GM21526 (cell line): Measurements from ENCODE around the gene TNP1.

Experiments used
- ATAC-seq: cut with Tn5 transposase; IDR thresholded peaks from one replicate; pipeline ENCODE4 v1.9.1; 2021; ENCODE audit warnings: moderate library complexity; ENCODE audit not compliant: unreplicated experiment, low FRiP score

Gene TNP1

GRCh38 chr2:216877085-216877484 is 17.2 kb upstream of the TNP1 start:
- no peak for ATAC-seq

- no peak for ATAC-seq
Observed at GRCh38 chr2:216875862-216876261, 16.0 kb upstream of the TNP1 start.

DNA sequence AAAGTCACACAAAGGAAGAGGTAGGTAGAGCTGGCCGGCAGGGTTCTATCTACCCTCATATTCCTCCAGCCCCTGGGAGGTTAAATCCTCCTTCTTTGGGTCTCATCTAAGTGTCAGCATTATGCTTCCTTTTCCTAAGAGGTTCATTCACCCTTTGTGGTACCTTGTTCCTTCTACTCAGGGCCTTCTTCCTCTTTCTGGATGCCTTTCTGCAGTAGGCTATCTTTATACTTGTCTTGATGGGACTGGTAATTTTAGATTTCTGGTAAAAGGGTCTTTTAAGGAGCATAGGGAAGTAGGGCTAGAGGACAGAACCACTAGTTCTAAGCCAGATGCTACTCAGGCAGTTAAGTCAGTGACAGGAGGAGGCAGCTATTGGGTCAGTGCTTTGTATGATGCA is 13.7 kb upstream of the TNP1 start:
- no peak for ATAC-seq

DNA sequence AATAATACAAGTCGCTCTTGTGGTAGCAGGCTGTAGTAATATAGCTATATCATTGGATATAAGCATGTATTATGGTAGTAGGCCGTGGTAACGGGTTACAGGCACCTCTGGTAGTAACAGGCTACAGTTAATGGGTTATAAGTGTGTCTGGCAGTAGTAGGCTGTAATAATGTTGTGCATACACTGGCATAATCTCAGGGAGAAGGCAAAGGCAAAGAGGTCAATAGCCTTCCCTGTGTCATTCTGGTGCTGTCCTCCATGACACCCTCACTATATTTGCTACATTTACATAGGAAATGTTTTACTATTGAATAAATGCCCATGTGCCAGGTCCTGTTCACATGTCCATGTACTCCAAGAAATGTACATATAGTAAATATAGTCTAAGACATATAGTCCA is 12.8 kb upstream of the TNP1 start:
- ATAC-seq: no peak

DNA sequence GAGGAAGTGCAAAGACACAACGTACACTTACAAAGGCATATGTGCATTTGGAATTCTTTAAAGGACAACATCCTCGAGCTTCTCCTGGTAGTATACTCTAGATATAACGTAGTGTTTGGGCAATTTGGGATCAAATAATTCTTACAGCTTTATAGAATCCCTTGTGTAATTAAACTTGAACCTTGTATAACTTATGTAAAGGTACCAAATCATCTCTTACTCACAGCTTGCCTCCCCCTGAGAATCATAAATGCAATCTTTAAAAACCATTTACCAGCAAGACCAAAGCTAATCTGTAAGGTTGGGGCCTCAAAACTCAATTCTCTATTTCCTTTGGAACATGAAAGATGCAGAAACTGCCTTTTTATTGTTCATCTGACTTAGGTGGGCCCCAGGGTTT is 12.2 kb upstream of the TNP1 start:
- no peak for ATAC-seq

- ATAC-seq: no peak
Observed at GRCh38 chr2:216871333-216871934, 11.6 kb upstream of the TNP1 start.

GRCh38 chr2:216870508-216871332 is 10.9 kb upstream of the TNP1 start:
- no peak for ATAC-seq

- no peak for ATAC-seq
Observed at GRCh38 chr2:216866515-216867095, 6.7 kb upstream of the TNP1 start.

- ATAC-seq: no peak
Observed at GRCh38 chr2:216865658-216866057, 5.8 kb upstream of the TNP1 start.

- ATAC-seq: no peak
Observed at GRCh38 chr2:216863946-216864345, 4.1 kb upstream of the TNP1 start.

GRCh38 chr2:216862628-216863398 is 2.9 kb upstream of the TNP1 start:
- ATAC-seq: no peak

DNA sequence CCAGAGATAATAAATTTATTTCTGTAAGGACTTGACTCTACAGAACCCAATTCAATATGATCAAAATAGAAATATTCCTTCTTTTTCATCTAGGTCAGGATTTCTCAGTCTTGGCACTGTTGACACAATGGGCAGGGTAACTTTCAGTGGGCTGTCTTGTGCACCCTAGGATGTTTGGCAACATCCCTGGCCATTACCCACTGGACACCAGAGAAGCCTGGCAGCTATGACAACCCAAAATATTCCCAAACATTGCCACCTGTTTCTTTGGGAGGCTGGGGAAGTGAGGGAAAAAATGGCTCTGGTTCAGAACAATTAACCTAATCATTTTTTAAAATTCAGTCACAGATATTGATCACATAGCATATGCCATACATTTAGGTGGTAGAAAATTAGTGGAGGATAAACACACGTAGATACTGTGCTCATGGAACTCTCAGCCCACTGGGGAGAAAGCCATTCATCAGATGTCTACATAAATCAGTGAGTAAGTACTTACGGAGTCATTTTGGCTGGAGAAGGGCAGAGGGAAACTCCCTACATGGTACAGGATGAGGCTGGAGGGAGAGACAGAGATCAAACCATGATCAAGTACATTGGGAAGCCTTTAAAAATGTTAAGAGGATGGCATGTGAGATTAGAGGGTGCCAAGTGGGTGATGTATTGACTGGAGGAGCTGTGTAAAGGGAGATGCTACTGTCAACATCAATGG is 718 bp upstream of the TNP1 start:
- no peak for ATAC-seq

DNA sequence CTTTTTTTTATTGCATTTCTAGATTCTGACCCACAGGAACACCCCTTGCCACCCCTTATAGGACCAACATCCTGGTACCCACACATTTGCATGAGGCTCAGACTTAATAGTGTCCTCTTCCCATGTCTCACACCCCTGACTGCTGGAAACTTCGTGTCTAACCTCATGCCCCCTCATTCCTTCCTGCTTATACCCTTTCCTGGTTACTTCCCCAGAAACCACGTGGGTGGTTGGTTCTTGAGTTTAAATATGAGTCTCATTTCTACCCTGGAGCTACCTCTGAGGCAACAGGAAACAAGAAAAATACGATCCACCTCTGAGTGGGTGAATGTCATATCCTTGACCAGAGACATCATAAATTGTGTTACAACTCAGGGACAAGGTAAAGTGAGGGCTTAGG is 1.6 kb downstream of the TNP1 start:
- no peak for ATAC-seq

DNA sequence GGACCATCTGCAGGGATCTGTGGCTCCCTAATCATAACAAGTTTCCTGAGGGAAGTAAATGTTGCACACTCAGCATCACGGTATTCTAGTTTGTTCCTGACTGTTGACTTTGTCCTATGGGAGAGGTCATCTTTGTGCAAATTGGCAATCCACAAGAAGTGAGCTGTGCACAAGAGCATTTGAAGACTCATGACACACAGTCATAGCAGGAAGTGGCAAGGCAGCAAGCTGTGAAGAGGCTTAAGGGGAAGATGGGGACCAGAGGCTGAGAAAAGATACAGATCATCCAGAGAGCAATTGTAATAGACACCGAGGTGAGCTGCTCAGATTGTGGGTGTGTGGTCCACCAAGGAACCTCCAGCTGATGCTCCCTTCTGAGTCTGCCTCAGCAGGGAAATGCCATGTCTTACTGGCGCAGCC is 2.7 kb downstream of the TNP1 start:
- no peak for ATAC-seq

DNA sequence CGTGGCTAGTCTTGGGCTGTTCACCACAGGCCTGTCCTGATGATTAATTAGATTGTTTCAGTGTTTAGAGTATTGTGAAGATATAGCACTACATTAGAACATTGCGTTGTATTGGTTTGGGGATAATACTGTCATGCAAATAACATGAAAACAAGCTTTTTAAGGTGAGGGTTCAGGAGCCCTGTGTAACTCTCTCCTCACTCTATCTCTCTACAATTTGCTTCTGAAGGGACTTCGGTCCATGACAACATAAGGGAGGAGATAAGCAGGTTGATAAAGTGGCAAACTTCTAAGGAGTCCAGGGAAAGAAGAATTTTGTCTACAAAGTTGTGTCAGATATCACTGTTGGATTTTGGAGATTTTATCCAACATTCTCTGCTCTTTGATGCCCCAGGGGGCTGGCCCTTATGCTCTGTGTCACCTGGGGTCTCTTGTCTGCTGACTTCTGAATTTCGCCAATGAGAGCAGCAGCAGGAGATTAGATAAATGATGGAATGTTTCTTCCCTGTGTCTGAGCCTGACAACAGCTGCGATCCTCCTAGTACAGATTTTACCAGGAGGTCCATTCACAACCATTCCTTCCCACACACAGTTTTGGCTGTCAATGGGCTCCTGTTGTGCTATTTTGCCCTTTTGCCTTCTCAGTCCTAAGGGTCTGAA is 3.3 kb downstream of the TNP1 start:
- no peak for ATAC-seq

DNA sequence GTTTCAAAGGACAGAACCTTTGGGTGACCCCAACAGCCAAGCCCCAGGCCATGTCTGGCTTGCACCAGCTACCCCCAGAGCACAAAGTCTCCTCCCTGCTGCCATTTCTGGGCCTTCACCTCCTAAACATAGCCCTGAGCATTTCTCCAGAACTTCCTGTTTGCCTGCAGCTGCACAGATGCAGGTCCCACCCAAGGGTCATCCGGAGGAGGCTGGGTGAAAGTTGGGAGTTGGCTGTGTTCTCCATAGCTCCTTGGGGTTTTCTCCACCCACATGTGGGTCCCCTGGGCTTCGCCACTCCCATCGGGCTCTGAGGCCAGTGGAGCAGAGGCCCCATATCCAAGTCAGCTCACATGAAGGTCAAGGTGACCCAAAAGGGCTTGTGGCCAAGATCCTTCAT is 4.3 kb downstream of the TNP1 start:
- no peak for ATAC-seq

DNA sequence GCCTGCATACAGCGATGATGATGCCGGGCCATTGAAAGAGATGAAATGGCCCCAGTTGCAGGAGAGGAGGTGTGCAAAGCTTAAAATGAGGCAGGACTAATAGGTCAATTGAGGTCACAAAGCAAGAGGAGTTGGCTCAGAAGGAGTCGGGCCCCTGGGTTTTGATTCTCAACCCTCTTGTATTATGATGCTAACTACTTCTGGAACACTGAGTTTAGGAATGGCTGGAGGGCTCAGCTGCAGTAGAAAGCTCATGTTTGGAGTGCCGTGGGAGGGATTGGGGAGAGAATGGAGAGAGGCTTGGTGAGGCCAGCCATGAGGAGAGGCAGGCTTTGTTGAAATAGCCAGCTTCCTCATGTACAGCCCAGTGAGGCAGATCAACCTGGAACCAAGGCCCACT is 4.8 kb downstream of the TNP1 start:
- ATAC-seq: no peak

DNA sequence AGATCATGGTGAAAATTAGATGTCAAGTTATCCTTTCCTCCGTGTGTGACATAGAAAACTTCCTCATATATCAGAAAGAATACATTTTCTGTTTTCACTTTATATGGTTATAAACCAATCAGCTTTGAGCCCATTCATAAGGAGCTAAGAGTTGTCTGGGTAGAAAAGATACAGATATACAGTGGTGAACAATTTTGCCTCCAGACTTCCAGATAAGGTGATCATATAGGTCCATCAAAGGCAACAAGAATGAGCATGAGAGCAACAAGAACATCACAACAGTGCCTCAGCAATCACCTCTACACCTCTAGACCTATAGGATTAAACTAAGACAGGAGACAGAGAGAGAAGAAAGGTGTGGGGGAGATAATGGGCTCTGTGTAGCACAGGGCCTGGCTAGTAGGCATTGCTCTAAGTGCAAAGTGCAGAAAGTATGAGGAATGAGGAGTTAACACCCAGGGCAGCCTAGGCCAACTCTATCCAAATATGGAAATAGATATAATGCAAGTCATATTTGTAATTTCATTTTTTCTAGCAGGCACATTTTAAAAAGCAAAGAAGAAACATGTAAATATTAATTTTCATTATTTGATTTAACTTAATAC is 8.3 kb downstream of the TNP1 start:
- ATAC-seq: no peak

GRCh38 chr2:216850665-216851322 is 9.1 kb downstream of the TNP1 start:
- ATAC-seq: no peak
